SU-DHL-6 (cell line): ENCODE data around the gene STK10.

Experiments
- EZH2phosphoT487 ChIP-seq: fragments of 200-600 bp; sonication (generic), shearing (Covaris generic); conservative IDR thresholded peaks from 2 replicates; pipeline ENCODE4 v1.6.1; 2018; ENCODE audit warnings: mild to moderate bottlenecking, antibody characterized with exemption, low read length, moderate library complexity, mixed read lengths
- TF ChIP-seq, protein P1 (sequence below): fragments of 200-600 bp; sonication (generic); IDR thresholded peaks from one replicate; pipeline ENCODE4 v1.5.1; 2017; ENCODE audit warnings: antibody characterized with exemption, mild to moderate bottlenecking, low read length, moderate library complexity; ENCODE audit not compliant: insufficient read depth, poor library complexity, severe bottlenecking

DNA sequence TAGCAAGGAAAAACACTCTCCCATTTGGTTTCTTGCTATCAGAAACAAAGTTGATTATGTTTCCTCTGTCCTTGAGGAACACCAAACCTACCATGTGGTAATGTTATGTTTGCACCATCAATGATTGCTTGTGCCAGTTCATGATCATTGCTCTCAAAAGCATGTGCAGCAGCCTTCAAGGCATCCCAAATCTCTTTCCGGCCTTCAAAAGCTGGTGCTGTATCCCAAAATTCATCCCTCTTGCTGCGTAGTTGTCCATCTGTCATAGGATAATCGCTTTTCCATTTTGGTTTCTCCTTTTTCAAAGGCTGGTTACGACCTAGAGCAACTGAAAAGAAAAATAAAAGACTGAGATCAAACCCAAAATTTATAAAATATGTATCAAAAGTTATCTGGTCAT, 46.0 kb upstream of the STK10 start:
- TF ChIP-seq, protein P1, sequence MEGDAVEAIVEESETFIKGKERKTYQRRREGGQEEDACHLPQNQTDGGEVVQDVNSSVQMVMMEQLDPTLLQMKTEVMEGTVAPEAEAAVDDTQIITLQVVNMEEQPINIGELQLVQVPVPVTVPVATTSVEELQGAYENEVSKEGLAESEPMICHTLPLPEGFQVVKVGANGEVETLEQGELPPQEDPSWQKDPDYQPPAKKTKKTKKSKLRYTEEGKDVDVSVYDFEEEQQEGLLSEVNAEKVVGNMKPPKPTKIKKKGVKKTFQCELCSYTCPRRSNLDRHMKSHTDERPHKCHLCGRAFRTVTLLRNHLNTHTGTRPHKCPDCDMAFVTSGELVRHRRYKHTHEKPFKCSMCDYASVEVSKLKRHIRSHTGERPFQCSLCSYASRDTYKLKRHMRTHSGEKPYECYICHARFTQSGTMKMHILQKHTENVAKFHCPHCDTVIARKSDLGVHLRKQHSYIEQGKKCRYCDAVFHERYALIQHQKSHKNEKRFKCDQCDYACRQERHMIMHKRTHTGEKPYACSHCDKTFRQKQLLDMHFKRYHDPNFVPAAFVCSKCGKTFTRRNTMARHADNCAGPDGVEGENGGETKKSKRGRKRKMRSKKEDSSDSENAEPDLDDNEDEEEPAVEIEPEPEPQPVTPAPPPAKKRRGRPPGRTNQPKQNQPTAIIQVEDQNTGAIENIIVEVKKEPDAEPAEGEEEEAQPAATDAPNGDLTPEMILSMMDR: no peak
- no peak for TF ChIP-seq EZH2phosphoT487
